Activated T-helper 1 cell treated with Interleukin-2 at 50 U/mL for 16 hours (primary cell): ENCODE results near the gene MSANTD7.
"Not testable (repeated sequence)": the region's sequence is repeated elsewhere in the genome, so short reads cannot be mapped to it uniquely, and the experiment has no call there.

Source experiments
- DNase-seq: peaks from one replicate; pipeline ENCODE4 v3.0.0-alpha.2; 2020; ENCODE audit warnings: low read depth

Gene MSANTD7

DNA sequence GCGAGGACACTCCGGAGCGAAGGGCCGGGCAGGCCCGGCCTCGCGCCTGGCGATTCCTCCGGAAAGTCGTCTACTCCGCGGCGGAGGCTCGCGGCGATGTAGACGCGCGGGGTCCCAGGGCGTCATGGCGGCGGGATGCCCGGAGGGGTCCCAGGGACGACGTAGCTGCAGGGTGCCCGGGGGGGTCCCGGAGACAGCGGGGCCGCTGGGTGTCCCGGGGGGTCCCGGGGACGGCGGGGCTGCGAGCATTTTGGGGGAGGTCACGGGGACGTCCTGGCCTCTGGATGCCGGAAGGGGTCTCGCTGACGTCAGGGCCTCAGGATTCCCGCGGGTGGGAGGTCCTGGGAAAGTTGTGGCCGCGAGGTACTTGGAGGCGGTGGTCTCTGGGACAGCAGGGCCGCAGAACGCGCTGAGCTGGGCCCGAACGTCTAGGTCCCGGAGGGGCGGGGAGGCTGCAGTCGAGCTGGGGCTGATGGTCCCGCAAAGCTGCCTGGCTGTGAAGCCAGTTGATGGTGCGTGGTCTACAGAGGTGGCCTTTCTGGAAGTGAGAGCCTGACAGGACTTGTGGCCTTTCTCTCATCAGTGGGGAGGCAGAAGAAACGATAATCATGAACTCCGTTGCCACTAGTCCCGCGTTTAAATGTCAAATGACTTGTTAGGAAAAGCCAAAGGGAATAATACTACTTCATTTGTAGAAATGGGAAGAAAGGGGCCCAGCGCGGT lies 637 bp downstream of the MSANTD7 start:
- DNase-seq = peak; percentile 8

DNA sequence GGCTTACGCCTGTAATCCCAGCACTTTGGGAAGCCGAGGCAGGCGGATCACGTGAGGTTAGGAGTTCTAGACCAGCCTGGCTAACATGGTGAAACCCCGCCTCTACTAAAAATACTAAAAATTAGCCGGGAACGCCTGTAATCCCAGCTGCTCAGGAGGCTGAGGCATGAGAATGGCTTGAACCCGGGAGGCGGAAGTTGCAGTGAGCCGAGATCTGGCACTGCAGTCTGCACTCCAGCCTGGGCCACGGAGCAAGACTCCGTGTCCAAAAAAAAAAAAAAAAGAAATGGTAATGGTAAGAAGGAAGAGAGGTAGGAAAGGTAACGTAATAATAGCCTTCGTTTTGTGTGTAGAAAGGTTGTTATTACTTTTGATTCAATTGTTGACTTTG lies 1.2 kb downstream of the MSANTD7 start:
- no peak for DNase-seq

DNA sequence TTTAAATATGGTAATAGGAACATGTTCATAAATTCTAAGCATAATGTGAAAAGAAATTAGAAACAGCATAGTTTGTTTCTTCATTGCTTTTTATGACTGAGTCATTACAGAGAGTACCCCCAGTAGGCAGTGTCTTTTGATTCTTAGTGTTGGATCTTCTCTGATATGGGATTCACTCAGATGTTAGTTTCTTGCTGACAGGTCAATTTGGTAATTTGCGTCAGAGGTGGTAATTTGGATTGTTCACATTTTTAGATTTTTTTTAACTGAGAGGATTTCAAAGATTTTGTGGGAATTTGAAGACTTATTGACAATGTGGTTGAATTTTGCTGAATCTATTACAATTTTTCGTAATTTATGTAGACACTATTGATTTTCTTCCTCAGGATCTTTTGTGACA lies 2.1 kb downstream of the MSANTD7 start:
- DNase-seq = no peak

DNA sequence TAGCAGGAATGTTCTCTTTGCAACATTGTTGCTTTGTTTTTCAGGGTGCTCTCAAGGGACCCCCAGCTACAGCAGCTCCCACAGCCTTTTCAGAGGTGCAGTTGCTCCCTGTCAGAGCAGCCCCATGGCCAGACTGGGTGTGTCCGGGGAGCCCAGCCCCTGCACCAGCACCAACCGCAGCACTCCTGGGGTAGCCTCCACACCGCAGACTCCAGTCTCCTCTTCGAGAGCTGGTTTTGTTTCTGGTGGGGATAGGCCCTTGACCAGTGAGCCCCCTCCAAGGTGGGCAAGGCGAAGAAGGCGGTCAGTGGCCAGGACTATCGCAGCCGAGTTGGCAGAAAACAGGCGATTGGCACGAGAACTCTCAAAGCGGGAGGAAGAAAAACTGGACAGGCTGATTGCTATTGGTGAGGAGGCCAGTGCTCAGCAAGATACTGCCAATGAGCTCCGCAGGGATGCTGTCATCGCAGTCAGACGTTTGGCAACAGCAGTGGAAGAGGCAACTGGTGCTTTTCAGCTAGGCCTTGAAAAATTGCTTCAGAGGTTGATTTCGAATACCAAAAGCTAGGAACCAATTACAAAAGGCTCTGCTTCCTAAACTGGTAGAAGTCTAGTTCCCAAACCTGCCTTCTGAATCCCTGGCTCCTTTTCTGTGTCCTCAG lies 5.4 kb downstream of the MSANTD7 start:
- no peak for DNase-seq

DNA sequence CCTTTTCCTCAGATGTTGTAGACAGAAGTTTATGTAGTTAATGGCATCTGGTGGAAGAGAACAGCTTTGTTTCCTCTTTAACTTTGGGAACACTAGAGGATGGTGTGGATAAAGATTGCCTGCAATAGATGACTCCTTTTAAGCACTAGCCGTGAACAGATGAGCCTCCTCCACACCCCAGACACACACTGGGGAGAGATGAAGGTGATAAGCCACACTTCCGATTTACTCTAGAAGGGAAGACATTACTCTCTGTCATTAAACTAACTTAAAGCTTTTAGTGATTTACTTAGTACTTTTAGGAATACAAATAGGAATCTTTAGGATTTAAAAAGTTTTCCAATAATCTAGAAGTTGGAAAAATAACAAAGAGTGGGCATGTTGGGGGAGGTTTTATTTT lies 6.8 kb downstream of the MSANTD7 start:
- no peak for DNase-seq

DNA sequence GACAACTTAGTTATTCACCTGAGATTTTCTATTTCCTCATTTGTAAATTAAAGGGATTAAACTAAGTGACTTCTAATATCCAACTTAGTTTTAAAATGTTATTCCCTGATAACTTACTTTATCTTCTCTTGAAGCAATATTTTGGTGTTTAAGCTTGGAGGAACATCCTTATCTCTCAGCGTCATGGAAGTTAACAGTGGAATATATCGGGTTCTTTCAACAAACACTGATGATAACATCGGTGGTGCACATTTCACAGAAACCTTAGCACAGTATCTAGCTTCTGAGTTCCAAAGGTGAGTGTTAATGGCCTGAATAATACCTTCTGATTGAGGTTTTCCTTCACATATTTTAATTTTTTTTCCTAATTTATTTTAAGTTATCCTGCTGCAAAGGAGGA lies 14.1 kb downstream of the MSANTD7 start:
- DNase-seq = no peak

DNA sequence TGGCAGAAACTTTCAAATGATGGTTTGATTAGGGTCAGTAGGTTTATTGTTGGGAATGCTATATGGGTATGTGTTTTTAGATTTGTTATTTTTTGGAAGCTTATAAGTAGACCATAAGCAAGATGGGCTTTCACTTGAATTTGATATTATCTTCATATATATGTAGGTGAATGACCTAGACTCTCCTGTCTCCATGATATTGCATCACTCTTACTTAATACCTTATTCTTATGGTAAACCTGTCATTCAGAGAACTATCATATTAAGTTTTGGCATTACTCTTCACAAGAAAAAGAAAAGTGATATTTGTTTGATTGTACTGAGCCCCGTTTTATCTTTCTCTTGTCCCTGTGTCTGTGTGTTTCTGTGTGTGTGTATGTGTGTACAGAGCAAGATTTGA lies 17.3 kb downstream of the MSANTD7 start:
- DNase-seq = no peak

DNA sequence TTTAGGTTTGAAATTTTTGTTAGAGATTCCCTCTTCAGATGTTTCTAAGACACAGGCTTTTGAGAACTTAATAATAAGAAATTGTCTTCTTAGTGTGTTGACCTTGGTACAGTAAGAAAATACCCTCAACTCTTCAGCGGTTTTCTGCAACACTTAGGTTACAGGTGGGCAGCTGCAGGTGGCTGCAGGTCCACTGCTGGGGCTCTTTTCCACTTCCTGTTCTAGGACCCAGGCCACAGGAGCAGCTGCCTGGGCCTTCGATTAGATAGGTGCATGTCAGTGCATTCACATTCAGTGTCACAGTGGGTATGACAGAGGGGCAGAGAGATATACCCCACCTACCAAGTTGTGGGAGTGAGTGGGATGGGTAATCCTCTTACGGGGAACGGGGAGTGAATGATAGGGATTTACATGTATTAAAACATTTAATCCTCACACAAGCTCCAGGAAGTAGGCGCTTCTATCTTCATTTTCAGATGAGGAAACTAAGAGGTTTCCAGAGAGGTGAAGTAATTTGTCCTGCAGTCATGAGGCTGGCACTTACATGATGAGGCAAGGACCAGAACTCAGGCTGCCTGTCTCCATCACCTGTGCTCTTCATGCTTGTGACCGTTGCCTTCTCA lies 20.3 kb downstream of the MSANTD7 start:
- DNase-seq = no peak

DNA sequence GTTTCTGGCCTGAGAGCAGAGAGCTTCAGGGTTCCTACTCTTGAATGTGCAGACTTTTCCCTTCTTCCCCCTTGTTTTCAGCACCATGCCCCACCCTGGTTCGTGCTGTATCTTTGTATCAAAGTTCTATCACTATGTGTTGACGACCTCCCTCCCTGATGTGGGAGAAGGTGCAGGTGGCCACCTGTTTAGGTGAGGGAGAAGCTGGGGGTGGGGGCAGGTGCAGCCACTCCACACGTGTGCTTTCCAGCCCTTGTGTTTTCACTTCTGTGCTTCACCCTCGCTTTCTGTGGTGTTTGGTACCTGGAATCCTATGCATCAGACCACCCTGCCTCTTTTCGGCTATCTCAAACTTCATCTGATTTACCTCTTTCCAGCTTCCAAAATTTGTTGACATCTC lies 20.9 kb downstream of the MSANTD7 start:
- no peak for DNase-seq

DNA sequence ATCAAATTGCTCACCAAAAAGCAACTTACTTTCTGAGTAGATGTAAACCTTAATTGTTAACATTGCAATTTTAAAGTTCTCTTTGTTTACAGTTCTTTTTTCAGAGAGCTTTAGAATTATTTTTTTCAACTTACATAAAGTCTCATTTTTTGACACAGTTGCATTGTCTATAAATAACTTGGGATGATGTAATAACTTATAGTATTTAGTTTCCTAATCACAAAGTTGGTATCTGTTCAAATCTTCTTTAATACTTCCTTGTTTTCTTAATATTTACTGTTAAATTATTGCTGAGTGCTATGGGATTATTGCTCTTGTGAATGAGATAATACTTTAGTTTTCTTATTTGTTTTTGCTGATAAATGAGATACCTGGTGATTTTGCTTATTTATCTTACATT lies 21.7 kb downstream of the MSANTD7 start:
- DNase-seq = no peak

DNA sequence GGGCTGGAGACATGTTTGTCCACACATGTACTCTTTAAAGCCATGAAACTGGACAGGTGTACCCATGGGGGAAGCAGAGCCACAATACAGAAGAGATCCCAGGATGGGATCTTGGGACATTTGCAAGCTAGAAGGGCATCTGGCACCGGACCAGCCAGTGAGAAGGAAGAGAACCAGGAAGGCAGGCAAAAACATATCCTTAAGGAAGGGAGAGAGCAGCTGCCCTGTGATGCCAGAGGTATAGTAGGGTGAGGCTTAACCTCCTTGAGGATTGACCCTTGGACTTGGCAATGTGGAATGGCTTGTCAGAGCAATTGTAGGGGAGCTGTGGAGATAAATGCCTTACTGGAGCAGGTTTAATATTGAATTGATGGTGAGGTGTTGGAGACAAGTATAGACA lies 22.7 kb downstream of the MSANTD7 start:
- no peak for DNase-seq

DNA sequence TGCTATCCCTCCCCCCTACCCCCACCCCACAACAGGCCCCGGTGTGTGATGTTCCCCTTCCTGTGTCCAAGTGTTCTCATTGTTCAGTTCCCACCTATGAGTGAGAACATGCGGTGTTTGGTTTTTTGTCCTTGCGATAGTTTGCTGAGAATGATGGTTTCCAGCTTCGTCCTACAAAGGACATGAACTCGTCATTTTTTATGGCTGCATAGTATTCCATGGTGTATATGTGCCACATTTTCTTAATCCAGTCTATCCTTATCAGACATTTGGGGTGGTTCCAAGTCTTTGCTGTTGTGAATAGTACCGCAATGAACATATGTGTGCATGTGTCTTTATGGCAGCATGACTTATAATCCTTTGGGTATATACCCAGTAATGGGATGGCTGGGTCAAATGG lies 26.4 kb downstream of the MSANTD7 start:
- not testable (repeated sequence) for DNase-seq

DNA sequence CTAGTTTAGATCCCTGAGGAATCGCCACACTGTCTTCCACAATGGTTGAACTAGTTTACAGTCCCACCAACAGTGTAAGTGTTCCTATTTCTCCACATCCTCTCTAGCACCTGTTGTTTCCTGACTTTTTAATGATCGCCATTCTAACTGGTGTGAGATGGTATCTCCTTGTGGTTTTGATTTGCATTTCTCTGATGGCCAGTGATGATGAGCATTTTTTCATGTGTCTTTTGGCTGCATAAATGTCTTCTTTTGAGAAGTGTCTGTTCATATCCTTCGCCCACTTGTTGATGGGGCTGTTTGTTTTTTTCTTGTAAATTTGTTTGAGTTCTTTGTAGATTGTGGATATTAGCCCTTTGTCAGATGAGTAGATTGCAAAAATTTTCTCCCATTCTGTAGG lies 26.8 kb downstream of the MSANTD7 start:
- not testable (repeated sequence) for DNase-seq

DNA sequence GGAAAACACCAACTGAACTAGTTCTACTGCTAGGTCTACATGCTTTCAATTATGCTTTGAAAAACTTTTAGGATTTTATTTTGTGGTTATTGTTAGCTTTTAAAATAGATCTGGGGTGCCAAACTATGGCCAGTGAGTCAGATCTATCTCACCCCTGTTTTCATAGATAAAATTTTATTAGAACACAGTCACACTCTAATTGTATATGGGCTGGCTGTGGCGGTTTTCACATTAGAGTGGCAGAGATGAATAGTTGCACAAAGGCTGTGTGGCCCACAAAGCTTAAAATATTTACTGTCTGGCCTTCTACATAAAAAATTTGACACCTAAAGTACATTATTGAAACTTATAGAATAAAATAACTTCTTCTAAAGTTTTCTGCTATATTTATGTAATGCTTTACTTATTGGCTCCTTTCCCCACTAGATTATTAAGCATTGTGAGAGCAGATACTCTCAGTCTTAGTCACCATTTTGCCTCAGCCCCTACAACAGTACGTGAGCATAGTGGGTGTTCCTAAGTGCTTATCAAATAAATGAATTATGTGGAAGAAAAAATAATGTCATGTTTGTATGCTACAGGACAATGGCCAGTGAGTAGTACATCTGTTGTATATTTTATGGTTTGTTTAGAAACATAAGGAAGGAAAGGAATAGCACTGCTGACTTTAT lies 35.1 kb downstream of the MSANTD7 start:
- DNase-seq = no peak

DNA sequence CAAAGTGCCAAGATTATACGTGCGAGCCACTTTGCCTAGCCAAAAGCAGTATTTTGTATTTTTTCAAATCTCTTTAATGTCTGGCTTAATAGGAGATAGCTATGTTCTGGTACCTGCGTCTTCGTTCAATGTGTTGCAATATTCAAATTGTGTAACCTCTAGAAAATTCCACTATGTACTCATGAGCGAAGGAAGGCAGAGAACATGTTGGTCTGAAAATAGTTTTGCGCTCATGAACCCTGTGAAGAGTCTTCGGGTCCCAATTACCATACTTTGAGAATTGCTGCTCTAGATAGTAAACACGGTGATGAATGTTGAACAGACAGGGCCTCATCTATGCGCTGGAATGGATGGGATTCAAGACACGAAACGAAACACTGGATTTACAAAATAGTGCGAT lies 37.8 kb downstream of the MSANTD7 start:
- DNase-seq = no peak

DNA sequence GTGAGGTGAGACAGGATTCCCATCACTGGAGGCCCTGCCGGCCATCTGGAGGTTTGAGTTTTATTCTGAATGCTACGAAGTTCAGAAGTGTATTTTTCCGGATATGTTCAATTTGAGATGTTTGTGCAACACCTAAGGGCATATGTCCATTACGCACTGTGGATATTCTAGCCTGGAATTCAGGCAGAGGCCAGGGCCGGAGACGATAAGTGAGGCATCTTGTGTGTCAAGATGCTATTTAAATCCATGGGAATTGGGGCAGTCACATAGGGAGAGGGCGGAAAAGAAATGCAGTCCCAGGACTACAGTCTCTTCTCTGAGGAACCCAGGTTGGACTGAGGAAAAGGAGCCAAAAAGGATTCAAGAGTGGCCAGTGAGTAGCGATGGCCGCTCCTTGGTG lies 38.7 kb downstream of the MSANTD7 start:
- no peak for DNase-seq

DNA sequence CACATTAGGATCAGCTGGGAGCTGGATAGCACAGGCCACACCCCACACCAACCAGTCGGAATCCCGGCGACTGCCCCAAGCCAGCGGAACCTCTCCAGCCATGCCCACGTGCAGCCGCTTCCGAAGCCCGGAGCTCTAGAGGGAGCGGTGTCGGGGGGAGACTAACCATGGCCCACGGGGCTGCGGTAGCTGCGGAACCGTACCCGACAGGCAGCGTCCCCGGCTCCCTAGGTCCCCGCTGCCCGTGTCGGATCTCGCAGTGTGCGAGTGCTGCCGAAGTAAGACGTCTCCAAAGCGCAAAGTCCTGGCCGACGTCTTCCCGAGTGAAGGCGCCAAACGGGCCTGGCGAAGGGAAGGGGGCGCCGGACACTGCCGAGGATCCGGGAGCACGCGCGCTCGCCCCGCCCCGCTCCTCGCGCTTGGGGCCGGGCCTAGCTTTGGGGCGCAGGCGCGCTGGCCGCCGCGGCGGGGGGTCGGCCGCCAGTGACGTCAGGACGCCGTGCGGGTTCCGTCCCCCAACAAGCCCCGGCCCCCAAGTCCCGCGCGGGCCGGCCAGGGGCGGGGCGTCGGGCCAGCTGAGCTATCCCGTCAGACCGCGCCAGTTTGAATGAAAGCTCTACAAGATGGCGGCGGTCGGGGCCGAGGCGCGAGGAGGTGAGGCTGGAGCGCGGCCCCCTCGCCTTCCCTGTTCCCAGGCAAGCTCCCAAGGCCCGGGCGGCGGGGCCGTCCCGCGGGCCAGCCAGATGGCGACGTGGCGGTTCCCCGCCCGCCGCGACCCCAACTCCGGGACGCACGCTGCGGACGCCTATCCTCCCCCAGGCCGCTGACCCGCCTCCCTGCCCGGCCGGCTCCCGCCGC lies 40.4 kb downstream of the MSANTD7 start, which contains the start of gene SUV39H2:
SUV39H2 (plus strand) TSS at position 601 of the 858 bp plus-strand sequence; CDS start at position 624, 23 bp downstream.
- DNase-seq = peak; percentile 90

DNA sequence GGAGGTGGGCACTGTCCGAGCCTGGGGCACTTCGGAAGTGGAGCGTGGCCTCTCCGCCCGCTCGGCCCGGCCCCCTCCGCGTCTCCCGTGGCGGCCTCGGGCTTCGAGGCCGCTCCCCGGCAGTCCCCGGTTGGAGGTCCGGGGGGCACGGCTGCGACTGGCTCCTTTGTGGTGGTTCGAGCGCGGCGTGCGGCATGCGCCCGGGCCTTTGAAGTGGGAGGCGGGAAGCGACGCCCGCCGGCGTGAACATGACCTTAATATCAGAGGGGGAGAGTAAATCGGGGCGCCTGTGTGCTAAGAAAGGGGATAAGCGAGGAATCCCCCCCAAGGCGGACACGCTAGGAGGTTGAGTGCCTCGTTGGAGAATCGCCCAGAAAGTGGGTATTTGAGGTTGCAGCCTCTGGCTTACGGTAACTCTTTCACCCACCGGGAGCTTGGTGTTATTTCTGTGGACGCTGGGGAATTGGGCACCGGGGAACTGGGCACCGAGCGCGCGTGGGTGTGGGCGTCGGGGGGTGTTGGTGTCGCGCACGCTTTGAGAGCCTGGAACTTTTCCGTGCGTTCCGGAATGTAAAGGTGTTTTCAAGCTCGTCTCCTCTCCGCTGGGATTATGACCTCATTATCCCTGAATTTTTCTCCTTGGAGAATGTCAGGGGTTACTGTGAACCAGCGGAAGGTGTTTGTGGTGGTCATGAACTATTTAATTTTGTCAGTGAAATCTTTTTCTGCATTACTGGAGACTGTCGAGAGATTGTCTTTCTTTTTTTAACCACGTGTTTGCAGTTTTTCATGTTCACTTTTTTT lies 41.2 kb downstream of the MSANTD7 start:
- peak; percentile 11 for DNase-seq

DNA sequence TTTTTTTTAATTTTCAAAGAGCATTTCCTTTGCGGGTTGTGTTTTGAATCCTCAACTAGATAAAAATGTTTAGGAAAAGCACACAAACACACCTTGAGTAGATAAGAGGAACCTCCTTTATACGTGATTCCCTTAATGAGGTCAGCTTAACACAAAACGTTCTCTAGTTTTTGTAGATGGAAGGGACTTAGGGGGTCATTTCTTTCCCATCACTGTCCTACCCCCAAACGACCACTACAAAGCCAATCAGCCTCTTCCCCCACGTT lies 41.8 kb downstream of the MSANTD7 start:
- DNase-seq = no peak

DNA sequence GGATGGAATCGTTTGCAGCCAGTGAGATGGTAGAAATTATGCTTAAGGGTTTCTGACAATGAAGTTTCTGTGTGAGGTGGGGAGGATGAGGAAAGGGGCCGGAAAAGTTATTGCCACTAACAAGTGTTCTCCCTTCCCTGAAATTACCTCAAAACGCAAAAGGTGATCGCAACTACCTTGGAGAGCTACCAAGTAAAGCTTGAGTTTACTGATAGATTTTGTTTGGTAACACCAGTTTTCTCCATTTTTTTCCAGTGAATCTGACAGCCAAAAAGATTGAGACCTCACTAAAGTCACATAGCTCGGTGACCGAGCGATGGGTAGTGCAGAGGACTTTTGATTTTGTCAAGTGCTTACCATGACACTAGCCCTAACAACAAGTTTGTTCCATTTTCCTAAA lies 42.1 kb downstream of the MSANTD7 start:
- DNase-seq = no peak

DNA sequence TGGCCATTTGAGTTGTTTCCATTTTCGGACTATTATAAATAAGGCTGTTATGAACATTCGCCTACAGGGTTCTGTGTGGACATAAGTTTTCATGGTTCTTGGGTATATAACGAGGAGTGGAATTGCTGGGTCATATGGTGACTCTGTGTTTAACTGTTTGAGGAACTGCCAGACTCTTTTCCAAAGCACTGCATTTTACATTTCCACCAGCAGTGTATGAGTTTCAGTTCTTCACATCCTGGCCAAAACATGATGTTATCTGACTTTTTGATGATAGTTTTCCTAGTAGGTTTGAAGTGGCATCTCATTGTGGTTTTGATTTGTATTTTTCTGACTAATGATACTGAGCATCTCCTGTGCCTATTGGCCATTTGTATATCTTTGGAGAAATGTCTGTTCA lies 46.0 kb downstream of the MSANTD7 start:
- DNase-seq = no peak
